ENCODE measurements around the gene GALNT17. TPM values are rescaled to one million over a fixed set of nuclear protein-coding genes. Genes with fewer than 3 reads are reported as not detected.
A peak's percentile ranks its signal among the peaks of the same experiment; 100 is the strongest.

GALNT17 gene
- total RNA-seq, 1 donor from 2014 or later, result 3.9 TPM

DNA sequence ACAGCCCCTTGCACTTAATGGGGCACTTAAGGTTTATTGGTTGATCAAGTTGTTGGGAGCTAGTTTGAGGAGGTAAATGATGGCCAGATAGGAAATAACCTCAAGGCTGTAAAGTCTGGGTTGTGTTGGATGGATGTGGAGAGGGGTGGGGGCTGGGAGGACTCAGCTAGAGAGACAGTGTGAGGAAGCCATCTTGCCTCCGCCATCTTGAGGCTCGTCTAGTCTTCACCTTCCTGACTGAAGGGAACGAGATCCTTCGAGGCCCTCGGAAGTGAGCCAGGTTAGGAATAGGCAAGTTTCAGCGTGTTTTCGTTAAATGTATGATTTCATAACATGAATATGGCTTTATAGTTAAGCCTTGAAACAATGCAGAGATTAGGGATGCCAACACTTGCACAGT is 5.5 kb downstream of the GALNT17 start:
- TF ChIP-seq, protein P1, sequence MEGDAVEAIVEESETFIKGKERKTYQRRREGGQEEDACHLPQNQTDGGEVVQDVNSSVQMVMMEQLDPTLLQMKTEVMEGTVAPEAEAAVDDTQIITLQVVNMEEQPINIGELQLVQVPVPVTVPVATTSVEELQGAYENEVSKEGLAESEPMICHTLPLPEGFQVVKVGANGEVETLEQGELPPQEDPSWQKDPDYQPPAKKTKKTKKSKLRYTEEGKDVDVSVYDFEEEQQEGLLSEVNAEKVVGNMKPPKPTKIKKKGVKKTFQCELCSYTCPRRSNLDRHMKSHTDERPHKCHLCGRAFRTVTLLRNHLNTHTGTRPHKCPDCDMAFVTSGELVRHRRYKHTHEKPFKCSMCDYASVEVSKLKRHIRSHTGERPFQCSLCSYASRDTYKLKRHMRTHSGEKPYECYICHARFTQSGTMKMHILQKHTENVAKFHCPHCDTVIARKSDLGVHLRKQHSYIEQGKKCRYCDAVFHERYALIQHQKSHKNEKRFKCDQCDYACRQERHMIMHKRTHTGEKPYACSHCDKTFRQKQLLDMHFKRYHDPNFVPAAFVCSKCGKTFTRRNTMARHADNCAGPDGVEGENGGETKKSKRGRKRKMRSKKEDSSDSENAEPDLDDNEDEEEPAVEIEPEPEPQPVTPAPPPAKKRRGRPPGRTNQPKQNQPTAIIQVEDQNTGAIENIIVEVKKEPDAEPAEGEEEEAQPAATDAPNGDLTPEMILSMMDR (IDR thresholded peaks at IDR 0.05; ENCODE audit: unreplicated experiment), result no peak
- no peaks in the 10 kb centered on the region for H3K9me3 Mint-ChIP-seq (ENCODE audit: low read depth)
- no peaks in the 10 kb centered on the region for H3K36me3 Mint-ChIP-seq (ENCODE audit: insufficient read depth)
- no peak for DNase-seq (ENCODE audit: low spot score, unreplicated experiment)
- no peak overlapping the region for H3K4me3 Mint-ChIP-seq (ENCODE audit: low read depth)
- H3K4me1 Mint-ChIP-seq (ENCODE audit: low read depth), result peaks cover 2% of the 10 kb centered on the region
- H3K27ac Mint-ChIP-seq, result no peak overlapping the region
- peaks cover 33% of the 10 kb centered on the region for H3K27me3 Mint-ChIP-seq

DNA sequence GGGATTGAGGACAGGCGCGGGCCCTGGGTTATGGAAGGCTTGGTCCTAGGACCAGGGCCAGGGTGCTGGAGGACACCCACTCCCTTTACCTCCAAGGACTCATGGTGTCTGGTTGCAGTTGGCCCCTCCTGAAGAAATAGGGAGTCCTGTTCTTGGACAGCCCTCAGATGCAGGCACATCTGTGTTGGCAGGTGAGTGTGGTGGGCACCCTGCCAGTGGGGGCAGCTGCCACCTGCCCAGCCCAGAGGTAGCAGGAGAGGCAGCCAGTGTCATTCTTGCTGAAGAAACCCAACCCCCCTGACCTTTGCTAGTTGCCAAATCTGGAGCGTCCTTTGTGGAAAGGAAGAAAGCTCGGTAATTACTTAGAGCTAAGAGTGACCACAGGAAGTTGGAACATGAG is 8.3 kb downstream of the GALNT17 start:
- Mint-ChIP-seq H3K36me3 (ENCODE audit: insufficient read depth) (peaks cover 2% of the 10 kb centered on the region), H3K27ac (no peak overlapping the region), H3K4me1 (ENCODE audit: low read depth) (no peaks in the 10 kb centered on the region), H3K27me3 (peaks cover 13% of the 10 kb centered on the region), H3K4me3 (ENCODE audit: low read depth) (no peak overlapping the region), H3K9me3 (ENCODE audit: low read depth) (peaks cover 5% of the 10 kb centered on the region)
- no peak for DNase-seq (ENCODE audit: low spot score, unreplicated experiment)
- TF ChIP-seq, protein P1 (IDR thresholded peaks at IDR 0.05; ENCODE audit: unreplicated experiment), result no peak

DNA sequence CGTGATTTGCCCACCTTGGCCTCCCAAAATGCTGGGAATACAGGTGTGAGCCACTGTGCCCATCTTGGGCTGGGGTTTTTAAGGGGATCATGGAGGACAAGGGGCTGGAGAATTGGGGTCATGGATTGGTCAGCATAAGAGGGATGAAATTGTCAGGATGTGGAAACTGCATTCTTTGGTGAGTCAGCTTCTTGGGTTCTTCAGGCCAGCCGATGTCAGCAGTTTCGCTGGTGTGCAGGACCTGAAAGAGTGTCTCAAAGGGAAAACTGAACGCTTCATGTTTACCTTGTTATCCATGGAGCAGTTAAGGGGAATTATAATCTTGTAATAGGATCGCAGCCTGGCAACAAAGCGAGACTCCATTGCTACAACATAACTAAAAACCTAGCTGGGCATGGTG is 13.0 kb downstream of the GALNT17 start:
- peaks cover 9% of the 10 kb centered on the region for H3K9me3 Mint-ChIP-seq (ENCODE audit: low read depth)
- peaks cover 2% of the 10 kb centered on the region for H3K27me3 Mint-ChIP-seq
- H3K27ac Mint-ChIP-seq, result peak overlapping the region; percentile 10
- DNase-seq (ENCODE audit: low spot score, unreplicated experiment), result no peak
- no peak overlapping the region for H3K4me3 Mint-ChIP-seq (ENCODE audit: low read depth)
- H3K4me1 Mint-ChIP-seq (ENCODE audit: low read depth), result no peaks in the 10 kb centered on the region
- peaks cover 2% of the 10 kb centered on the region for H3K36me3 Mint-ChIP-seq (ENCODE audit: insufficient read depth)
- TF ChIP-seq, protein P1 (IDR thresholded peaks at IDR 0.05; ENCODE audit: unreplicated experiment), result no peak

DNA sequence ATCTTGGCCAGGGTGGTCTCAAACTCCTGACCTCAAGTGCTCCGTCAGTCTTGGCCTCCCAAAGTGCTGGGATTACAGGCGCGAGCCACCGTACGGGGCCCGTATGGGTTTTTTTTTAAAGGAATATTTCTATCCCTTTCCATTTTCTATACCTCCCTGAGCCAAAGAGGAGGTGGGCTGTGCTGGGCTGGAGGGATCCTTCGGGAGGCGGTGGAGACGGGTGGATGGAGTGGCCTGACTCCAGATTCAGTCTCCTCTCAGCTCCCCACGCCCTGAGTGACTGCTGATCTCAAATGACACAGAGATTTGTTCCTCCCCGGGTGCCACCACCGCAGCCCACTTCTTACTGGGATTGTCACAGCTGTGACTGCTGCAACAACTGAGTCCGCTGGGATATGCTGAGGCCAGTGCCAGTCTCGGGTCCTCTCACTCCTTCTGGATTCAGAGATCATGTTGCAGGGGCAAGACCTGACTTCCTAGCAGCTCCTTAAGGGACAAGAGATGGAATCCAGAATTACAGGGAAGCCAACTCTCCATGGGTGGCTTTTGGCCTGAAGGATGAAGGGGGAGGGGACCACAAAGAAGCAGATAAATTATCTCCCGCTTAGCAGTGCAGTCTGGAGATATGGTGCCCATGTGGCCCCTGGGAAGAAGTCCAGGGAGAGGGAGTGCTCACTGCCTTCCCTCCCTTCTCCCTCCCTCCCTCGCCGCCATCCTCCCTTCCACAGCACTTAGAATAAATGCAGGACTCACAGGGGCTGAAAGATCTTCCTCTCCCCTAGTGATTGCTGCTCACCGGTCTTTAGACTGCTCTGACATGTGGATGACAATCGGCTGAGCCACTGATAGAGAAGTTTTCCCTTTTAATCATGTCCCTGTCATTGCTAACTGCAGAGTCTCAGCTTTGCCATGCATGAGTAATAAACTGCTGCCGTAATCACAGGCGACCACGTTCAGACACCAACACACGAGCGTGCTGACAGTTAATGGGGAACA is 14.3 kb downstream of the GALNT17 start:
- peaks cover 4% of the 10 kb centered on the region for H3K36me3 Mint-ChIP-seq (ENCODE audit: insufficient read depth)
- H3K4me3 Mint-ChIP-seq (ENCODE audit: low read depth), result no peak overlapping the region
- peaks cover 9% of the 10 kb centered on the region for H3K9me3 Mint-ChIP-seq (ENCODE audit: low read depth)
- TF ChIP-seq, protein P1 (IDR thresholded peaks at IDR 0.05; ENCODE audit: unreplicated experiment), result no peak
- H3K27me3 Mint-ChIP-seq, result peaks cover 2% of the 10 kb centered on the region
- H3K4me1 Mint-ChIP-seq (ENCODE audit: low read depth), result no peaks in the 10 kb centered on the region
- no peak overlapping the region for H3K27ac Mint-ChIP-seq
- no peak for DNase-seq (ENCODE audit: low spot score, unreplicated experiment)

DNA sequence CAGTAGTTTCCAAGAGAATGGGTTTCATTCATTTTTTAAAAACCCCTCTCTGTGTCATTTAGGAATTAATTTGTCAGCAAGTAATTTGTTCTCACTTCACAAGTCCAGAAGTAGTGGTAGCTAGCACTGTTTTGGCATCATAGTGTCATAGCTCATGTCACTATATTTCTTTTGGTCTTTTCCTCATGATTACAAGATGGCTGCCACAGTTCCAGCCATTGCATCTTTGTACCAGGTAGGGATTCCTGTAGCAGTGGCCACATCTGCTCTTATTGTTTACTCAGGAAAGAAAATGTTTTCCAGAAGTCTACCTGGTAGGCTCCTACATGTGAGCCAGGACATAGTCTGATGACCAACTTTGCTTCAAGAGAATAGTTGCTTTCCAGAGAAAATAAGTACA is 16.2 kb downstream of the GALNT17 start:
- peaks cover 4% of the 10 kb centered on the region for H3K36me3 Mint-ChIP-seq (ENCODE audit: insufficient read depth)

More for the DNA sequence above, 16.2 kb downstream of the GALNT17 start:
- TF ChIP-seq, protein P1 (IDR thresholded peaks at IDR 0.05; ENCODE audit: unreplicated experiment), result no peak
- Mint-ChIP-seq H3K27ac (no peak overlapping the region), H3K4me3 (ENCODE audit: low read depth) (no peak overlapping the region), H3K9me3 (ENCODE audit: low read depth) (peaks cover 9% of the 10 kb centered on the region), H3K4me1 (ENCODE audit: low read depth) (no peaks in the 10 kb centered on the region), H3K27me3 (peaks cover 2% of the 10 kb centered on the region)
- no peak for DNase-seq (ENCODE audit: low spot score, unreplicated experiment)

Data from progenitor cell of endocrine pancreas (in vitro differentiated cells).